GM12892 (cell line): ENCODE results near the gene SPG11.
"Not testable (repeated sequence)": the region's sequence is repeated elsewhere in the genome, so short reads cannot be mapped to it uniquely, and the experiment has no call there.

Experiments
- POLR2A ChIP-seq: IDR thresholded peaks from 2 replicates; pipeline ENCODE4 v1.6.1; 2011; ENCODE audit warnings: low read depth, low read length, control low read depth
- TAF1 ChIP-seq: IDR thresholded peaks from 2 replicates; pipeline ENCODE4 v1.6.1; 2011; ENCODE audit warnings: low read depth, mild to moderate bottlenecking, control low read depth, low read length, borderline replicate concordance

DNA sequence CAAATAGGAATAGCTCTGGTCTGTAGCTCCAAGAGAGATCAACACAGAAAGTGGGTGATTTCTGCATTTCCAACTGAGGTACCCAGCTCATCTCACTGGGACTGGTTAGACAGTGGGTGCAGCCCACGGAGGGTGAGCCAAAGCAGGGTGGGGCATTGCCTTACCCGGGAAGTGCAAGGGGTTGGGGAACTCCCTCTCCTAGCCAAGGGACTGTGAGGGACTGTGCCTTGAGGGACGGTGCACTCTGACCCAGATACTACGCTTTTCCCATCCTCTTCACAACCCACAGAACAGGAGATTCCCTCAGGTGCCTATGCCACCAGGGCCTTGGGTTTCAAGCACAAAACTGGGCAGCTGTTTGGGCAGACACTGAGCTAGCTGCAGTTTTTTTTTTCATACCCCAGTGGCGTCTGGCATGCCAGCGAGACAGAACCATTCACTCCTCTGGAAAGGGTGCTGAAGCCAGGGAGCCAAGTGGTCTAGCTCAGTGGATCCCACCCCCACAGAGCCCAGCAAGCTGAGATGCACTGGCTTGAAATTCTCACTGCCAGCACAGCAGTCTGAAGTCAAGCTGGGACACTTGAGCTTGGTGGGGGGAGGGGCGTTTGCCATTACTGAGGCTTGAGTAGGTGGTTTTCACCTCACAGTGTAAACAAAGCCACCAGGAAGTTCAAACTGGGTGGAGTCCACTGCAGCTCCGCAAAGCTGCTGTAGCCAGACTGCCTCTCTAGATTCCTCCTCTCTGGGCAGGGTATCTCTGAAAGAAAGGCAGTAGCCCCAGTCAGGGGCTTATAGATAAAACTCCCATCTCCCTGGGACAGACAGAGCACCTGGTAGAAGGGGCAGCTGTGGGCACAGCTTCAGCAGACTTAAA is 19.6 kb upstream of the SPG11 start:
- peak; percentile 13; the same call in 1 of the 2 replicates for TF ChIP-seq POLR2A
- not testable (repeated sequence) for TF ChIP-seq TAF1
